Dermis microvascular lymphatic vessel endothelial cell (primary cell): ENCODE results near the gene RALGAPA1. TPM values are rescaled to one million over a fixed set of nuclear protein-coding genes. Genes with fewer than 3 reads are reported as not detected.
"Not testable (repeated sequence)": the region's sequence is repeated elsewhere in the genome, so short reads cannot be mapped to it uniquely, and the experiment has no call there.

Experiments used
- DNase-seq, 2 donors: peaks; one replicate each; pipeline versions ENCODE4 v3.0.0 to v3.0.0-alpha.2; 2010; ENCODE audit warnings: low read depth in 2 of 2
- total RNA-seq: library from RNA; depleted of rRNA; stranded (reverse); fragments of >200 nt; gene quantifications from 2 replicates; pipeline ENCODE4 v1.2.1, GENCODE V29; 2014

The RALGAPA1 gene
- total RNA-seq, 1 donor from 2014 or later: 11.9 TPM

- DNase-seq: no peak
These were observed 42.9 kb downstream of the RALGAPA1 start for GRCh38 chr14:35766036-35766699.

GRCh38 chr14:35761922-35762321 is 47.2 kb downstream of the RALGAPA1 start:
- DNase-seq: no peak

- DNase-seq: no peak
These were observed 49.0 kb downstream of the RALGAPA1 start for GRCh38 chr14:35760143-35760542.

GRCh38 chr14:35758523-35759129 is 50.5 kb downstream of the RALGAPA1 start:
- DNase-seq: no peak

- DNase-seq: no peak
These were observed 54.4 kb downstream of the RALGAPA1 start for GRCh38 chr14:35754671-35755070.

GRCh38 chr14:35752380-35752779 is 56.7 kb downstream of the RALGAPA1 start:
- no peak for DNase-seq

GRCh38 chr14:35750202-35750904 is 58.7 kb downstream of the RALGAPA1 start:
- DNase-seq: no peak

GRCh38 chr14:35747379-35747778 is 61.7 kb downstream of the RALGAPA1 start:
- DNase-seq: no peak

- no peak for DNase-seq
These were observed 66.7 kb downstream of the RALGAPA1 start for GRCh38 chr14:35742442-35742841.

GRCh38 chr14:35742032-35742371 is 67.1 kb downstream of the RALGAPA1 start:
- no peak for DNase-seq

GRCh38 chr14:35741345-35742031 is 67.6 kb downstream of the RALGAPA1 start:
- no peak for DNase-seq

GRCh38 chr14:35740215-35740614 is 68.9 kb downstream of the RALGAPA1 start:
- no peak for DNase-seq

- DNase-seq: not testable (repeated sequence)
These were observed 73.9 kb downstream of the RALGAPA1 start for GRCh38 chr14:35735163-35735562.

GRCh38 chr14:35733510-35733909 is 75.6 kb downstream of the RALGAPA1 start:
- DNase-seq: not testable (repeated sequence)

- DNase-seq: no peak
These were observed 78.2 kb downstream of the RALGAPA1 start for GRCh38 chr14:35730871-35731270.

GRCh38 chr14:35727764-35728163 is 81.3 kb downstream of the RALGAPA1 start:
- DNase-seq: no peak

- DNase-seq: no peak
These were observed 83.2 kb downstream of the RALGAPA1 start for GRCh38 chr14:35725930-35726329.

- no peak for DNase-seq
These were observed 94.0 kb downstream of the RALGAPA1 start for GRCh38 chr14:35715079-35715478.

- DNase-seq: no peak
These were observed 96.6 kb downstream of the RALGAPA1 start for GRCh38 chr14:35712466-35712865.

- DNase-seq: no peak
These were observed 101.0 kb downstream of the RALGAPA1 start for GRCh38 chr14:35708062-35708461.

- DNase-seq: no peak
These were observed 103.5 kb downstream of the RALGAPA1 start for GRCh38 chr14:35705636-35706035.

GRCh38 chr14:35704793-35705493 is 104.2 kb downstream of the RALGAPA1 start:
- no peak for DNase-seq
